ENCODE measurements around the gene TRIM38.

- TF ChIP-seq CTCF (IDR thresholded peaks at IDR 0.05; ENCODE audit: low read length) (no peak), EZH2 (IDR thresholded peaks at IDR 0.05; ENCODE audit: borderline replicate concordance, low read length) (no peak)
These were observed 66.4 kb downstream of the TRIM38 start for GRCh38 chr6:26028746-26029569.
